GM03348 (cell line): ENCODE results near the gene TTC36.
"Not testable (repeated sequence)": the region's sequence is repeated elsewhere in the genome, so short reads cannot be mapped to it uniquely, and the experiment has no call there.

Source experiments
- DNase-seq: peaks from one replicate; pipeline ENCODE4 v3.0.0; 2012; ENCODE audit warnings: low spot score

The TTC36 gene, protein sequence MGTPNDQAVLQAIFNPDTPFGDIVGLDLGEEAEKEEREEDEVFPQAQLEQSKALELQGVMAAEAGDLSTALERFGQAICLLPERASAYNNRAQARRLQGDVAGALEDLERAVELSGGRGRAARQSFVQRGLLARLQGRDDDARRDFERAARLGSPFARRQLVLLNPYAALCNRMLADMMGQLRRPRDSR

DNA sequence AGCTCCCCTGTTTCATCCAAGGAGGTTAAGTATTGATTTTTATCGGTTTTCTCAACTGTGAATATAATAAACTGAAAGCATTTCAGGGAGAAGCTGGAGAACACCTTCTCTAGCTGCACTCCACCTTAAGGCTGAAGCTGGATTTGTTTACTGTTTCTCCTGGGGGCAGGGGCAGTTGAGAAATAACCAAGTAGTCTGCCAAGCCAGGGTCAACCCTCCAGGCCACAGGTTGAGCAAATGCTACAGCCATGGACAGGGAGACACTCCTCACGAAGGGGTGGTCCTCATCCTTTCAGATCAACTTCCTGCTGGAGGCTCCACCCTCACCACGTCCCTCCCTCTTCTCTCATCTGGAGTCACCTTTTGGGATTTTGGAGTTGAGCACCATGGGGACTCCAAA lies at the start of gene TTC36:
TSS of gene TTC36 (plus strand) at position 366 of the 400 bp plus-strand sequence. CDS start at position 387, 21 bp downstream.
- no peak for DNase-seq

DNA sequence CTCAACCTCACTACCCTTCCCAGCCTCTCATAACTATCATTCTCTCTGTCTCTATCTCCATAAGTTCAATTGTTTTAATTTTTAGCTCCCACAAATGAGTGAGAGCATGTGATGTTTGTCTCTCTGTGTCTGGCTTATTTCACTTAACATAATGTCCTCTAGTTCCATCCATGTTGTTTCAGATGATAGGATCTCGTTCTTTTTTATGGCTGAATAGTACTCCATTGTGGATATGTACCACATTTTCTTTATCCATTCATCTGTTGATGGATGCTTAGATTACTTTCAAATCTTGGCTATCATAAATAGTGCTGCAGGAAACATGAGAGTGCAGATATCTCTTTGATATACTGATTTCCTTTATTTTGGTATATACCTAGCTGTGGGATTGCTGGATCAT lies 46.0 kb upstream of the TTC36 start:
- not testable (repeated sequence) for DNase-seq

DNA sequence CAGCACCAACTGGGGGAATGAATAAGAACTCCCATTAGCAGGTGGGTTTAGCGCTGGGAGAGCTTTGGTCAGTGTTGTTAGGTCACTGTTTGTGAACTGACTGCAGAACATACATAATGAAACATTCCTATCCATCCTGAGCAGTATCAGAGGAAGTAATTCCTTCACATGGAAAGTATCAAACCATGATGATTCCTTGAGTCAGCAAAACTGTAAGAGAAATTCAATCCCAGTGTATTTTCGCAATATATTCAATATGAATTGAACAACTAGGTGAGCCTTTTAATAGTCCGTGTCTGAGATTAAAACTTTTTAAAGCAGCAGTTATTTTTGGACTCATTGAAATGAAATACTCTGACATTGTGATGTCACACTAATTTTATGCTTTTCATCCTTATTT lies 42.9 kb upstream of the TTC36 start:
- DNase-seq: no peak

DNA sequence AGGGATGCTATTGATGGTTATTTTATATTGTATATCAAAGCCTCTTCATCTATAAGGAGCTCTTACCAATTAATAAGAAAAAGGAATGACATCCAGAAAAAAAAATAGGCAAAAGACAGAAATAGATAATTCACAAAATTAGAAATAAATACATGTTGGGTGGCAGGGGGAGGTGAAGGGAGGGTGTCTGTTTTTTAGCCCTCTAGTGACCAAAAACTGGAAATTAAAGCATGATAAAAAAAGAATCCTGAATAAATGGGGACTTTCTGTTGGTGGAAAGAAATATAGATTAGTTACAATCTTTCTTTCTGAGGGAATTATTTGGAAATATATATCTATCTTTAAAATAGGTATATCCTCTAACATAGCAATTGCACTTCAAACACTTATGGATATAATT lies 42.0 kb upstream of the TTC36 start:
- DNase-seq: no peak

DNA sequence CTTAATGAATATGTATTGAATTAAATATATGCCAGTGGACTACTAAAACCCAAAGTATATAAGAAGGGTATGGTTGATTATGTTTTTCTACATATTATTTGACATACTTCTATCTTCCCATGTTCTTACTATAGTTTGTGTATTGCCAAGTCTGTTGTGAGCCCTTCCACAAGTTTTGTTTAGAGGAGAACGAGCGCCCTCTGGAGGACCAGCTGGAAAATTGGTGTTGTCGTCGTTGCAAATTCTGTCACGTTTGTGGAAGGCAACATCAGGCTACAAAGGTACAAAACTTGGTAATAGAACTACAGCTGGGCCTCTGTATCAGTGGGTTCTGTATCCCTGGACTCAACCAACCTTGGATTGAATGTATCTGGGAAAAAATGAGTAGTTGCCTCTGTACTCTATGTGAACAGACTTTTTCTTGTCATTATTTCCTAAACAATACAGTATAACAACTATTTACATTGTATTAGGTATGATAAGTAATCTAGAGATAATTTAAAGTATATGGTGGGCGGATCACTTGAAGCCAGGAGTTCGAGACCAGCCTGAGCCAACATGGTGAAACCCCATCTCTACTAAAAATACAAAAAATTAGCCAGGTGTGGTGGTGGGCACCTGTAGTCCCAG lies 38.7 kb upstream of the TTC36 start:
- peak; percentile 84 for DNase-seq

DNA sequence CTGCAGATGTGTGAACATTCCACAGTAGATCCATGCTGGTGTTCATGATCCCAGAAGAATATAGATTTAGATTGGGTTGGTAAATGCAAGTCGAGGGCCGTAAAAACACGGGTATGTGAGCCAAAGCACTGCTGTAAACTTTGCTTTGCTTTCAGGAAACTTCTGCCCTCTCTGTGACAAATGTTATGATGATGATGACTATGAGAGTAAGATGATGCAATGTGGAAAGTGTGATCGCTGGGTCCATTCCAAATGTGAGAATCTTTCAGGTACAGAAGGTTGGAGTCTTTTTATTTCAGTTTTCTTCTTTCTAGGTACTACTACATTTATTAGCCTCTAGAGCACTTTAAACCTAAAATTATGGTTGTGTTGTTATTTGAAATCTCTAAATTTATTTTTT lies 36.2 kb upstream of the TTC36 start:
- DNase-seq: no peak

DNA sequence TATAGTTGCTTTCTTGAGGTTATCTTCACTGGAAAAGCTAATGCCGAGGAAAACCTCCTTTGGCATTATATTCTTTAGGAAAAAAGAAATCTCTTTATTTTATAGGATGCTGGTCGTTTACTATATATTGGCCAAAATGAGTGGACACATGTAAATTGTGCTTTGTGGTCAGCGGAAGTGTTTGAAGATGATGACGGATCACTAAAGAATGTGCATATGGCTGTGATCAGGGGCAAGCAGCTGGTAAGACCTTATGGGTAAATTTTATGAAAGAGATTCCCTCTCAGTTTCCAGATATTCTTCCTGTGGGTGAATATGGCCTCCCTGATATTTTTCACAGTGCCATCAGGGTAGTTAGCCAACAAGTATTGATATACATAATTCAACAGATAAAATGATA lies 29.4 kb upstream of the TTC36 start:
- no peak for DNase-seq

DNA sequence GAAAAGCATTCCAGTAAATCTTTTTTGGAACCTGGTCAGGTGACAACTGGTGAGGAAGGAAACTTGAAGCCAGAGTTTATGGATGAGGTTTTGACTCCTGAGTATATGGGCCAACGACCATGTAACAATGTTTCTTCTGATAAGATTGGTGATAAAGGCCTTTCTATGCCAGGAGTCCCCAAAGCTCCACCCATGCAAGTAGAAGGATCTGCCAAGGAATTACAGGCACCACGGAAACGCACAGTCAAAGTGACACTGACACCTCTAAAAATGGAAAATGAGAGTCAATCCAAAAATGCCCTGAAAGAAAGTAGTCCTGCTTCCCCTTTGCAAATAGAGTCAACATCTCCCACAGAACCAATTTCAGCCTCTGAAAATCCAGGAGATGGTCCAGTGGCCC lies 24.1 kb upstream of the TTC36 start:
- DNase-seq: no peak

DNA sequence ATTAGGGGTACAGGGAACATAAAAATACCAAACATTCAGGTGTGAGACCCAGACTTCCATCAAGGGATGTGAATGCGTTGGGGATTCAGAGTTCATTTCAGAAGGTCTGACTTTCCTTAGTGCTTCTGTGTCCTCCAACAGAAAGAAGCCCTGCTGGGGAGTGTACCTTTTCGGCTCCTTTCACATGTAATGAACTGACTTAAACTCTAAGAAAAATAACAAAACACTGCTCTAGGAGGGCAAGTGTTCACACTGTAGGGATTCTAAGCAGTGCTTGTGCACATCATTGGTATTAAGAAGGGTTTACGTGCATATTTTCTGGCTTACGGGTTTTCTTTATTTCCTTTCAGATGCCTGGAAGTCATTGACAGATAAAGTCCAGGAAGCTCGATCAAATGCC lies 15.7 kb upstream of the TTC36 start:
- DNase-seq: no peak

DNA sequence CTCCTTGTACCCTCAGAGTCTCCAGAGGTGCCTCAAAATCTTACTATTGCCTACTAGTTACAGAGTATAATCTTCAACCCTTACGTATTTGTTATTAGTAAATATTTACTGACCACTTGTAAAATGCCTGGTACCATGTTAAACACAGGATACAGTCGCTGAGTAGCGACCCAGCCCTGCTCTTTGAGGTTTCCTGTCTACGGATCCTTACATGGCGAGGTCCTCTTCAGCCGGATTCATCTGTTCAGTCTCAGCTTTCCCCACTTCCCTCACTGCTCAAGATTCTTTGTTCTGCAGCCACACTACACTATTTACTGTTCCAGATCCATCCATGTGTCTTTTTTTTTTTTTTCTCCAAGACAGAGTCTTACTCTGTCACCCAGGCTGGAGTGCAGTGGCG lies 13.2 kb upstream of the TTC36 start:
- DNase-seq: no peak

DNA sequence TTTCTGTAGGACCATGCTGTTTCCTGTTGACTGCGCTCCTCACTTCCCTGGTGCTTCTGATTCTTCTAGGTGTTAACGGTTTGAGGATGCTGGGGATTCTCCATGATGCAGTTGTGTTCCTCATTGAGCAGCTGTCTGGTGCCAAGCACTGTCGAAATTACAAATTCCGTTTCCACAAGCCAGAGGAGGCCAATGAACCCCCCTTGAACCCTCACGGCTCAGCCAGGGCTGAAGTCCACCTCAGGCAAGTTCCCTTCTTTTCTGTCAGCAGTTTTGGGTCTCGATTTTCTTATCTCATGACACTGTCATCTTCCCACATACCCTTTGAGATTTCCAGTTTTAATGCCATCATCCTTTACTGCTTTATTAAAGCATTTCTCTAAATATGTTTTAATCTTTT lies 7.7 kb upstream of the TTC36 start:
- DNase-seq: no peak

DNA sequence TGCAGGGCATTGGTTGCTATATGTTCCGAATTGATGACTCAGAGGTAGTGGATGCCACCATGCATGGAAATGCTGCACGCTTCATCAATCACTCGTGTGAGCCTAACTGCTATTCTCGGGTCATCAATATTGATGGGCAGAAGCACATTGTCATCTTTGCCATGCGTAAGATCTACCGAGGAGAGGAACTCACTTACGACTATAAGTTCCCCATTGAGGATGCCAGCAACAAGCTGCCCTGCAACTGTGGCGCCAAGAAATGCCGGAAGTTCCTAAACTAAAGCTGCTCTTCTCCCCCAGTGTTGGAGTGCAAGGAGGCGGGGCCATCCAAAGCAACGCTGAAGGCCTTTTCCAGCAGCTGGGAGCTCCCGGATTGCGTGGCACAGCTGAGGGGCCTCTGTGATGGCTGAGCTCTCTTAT lies 5.4 kb upstream of the TTC36 start:
- DNase-seq: no peak

DNA sequence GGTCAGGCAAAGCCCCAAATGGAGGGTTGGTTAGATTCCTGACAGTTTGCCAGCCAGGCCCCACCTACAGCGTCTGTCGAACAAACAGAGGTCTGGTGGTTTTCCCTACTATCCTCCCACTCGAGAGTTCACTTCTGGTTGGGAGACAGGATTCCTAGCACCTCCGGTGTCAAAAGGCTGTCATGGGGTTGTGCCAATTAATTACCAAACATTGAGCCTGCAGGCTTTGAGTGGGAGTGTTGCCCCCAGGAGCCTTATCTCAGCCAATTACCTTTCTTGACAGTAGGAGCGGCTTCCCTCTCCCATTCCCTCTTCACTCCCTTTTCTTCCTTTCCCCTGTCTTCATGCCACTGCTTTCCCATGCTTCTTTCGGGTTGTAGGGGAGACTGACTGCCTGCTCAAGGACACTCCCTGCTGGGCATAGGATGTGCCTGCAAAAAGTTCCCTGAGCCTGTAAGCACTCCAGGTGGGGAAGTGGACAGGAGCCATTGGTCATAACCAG lies 4.7 kb upstream of the TTC36 start:
- peak; percentile 66 for DNase-seq

DNA sequence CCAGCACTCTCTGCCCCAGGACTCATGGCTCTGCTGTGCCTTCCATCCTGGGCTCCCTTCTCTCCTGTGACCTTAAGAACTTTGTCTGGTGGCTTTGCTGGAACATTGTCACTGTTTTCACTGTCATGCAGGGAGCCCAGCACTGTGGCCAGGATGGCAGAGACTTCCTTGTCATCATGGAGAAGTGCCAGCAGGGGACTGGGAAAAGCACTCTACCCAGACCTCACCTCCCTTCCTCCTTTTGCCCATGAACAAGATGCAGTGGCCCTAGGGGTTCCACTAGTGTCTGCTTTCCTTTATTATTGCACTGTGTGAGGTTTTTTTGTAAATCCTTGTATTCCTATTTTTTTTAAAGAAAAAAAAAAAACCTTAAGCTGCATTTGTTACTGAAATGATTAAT lies 2.9 kb upstream of the TTC36 start:
- no peak for DNase-seq

DNA sequence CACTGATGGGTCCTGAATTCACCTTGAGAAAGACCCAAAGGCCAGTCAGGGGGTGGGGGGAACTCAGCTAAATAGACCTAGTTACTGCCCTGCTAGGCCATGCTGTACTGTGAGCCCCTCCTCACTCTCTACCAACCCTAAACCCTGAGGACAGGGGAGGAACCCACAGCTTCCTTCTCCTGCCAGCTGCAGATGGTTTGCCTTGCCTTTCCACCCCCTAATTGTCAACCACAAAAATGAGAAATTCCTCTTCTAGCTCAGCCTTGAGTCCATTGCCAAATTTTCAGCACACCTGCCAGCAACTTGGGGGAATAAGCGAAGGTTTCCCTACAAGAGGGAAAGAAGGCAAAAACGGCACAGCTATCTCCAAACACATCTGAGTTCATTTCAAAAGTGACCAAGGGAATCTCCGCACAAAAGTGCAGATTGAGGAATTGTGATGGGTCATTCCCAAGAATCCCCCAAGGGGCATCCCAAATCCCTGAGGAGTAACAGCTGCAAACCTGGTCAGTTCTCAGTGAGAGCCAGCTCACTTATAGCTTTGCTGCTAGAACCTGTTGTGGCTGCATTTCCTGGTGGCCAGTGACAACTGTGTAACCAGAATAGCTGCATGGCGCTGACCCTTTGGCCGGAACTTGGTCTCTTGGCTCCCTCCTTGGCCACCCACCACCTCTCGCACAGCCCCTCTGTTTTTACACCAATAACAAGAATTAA lies 2.4 kb upstream of the TTC36 start:
- peak; percentile 31 for DNase-seq

DNA sequence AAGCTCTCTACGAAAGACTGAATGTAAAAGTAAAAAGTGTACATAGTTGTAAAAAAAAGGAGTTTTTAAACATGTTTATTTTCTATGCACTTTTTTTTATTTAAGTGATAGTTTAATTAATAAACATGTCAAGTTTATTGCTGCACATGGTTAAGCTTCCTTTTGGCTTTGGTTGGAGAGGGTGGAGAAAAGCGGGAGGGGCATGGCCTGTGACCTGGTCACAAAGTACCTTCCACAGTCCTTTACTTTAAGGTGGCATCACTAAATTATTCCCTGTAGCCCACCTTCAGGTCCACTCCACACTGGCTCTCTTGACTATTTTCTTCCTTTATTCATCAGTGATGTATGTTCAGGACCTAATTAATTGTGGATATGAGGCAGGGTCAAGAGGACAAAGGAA lies 586 bp upstream of the TTC36 start:
- no peak for DNase-seq

DNA sequence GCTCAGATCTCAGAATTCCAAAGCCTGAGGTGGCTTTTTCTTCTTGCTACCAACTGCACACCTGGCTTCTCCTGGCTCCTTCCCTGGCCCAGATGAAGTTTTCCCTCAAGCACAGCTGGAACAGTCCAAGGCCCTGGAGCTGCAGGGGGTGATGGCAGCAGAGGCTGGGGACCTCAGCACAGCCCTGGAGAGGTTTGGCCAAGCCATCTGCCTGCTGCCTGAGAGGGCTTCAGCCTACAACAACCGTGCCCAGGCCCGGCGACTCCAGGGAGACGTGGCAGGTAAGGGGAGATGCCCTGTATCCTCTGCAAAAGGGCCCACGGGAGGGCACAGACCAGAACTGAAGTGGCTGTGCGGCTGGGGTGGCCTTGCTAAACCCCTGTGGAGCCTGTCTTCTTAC lies 1.2 kb downstream of the TTC36 start:
- DNase-seq: no peak

DNA sequence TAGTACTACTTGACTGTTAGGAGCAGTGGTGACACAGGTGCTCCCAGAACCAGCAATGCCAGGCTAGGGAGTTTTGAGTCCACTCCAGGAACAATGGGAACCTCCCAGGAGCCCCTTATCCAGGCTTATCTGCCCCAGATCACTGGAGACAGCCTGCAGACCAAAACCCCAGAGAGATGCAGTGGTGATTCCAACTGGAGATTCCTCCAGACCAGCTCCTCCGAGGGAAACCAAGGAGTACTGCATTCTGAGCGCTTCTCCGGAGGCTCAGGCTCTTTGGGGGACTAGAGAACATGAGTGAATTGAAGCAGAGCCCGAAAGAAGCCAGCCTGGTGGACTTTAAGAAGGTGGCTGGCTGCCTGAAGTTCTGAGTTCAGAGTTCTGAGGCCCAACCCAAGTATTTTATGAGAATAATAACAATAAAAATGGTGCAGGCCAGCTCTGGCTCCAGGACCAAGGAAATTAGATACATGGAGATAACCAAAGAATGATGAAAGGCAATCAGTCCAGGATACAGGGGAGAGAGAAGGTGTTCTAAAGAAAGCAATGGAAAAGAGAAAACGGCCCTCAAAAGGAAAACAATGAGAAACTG lies 2.4 kb downstream of the TTC36 start:
- DNase-seq: no peak

DNA sequence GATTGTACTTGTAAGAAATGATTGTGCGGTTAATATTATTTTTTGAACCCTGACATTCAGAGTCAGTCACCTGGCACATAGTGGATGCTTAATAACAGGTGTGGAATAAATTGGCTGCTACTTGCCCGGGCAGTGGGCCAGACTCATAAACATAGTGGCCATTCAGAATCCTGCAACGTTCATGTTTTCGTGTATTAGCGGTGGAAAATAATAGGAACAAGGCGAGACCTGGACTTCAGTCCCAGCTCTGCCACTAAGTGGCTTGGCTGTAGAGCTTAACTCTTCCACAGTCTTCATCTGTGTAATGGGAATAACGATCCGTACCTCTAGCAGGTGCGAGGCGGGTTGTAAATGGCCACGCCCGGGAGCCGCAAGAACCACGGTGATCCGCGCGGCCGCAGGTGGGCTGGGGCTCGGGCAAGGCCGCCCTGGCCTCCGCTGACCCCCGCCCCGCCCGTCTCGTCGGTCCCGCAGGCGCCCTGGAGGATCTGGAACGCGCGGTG lies 3.0 kb downstream of the TTC36 start:
- no peak for DNase-seq

DNA sequence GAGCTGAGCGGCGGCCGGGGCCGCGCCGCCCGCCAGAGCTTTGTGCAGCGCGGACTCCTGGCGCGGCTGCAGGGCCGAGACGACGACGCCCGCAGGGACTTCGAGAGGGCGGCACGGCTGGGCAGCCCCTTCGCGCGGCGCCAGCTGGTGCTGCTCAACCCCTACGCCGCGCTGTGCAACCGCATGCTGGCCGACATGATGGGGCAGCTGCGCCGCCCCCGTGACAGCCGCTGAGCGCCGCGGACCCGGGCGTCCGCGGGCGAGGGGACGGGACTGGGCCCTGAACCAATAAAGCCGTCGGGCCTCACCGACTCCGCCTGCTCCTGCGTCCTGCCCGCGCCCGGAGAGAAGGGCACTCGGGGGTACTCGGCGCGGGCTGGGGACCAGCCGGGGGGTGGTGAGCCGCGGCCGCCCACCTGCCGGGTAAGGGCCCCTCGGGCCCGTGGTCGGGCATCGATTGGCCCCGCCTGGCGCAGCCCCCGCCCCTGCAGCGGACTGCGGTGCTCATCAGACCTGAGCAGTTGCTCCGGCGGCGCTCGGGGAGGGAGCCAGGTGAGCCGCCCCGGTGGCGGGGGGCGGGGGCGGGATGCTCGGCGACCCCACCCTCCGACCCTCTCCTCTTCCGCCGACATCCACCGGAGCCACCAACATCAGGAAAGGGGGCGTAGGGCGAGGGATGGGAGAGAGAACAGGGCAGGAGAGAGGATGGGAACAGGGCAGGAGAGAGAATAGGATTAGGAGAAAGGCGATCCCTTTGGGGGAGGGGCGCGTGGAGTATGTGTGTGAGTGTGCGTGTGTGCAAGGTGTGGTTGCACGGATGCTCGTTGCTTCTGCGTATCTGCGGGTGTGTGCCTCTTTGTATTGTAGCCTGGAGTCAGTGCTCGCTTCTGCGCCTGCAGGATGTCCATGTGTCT lies 3.7 kb downstream of the TTC36 start, which contains the start of gene TMEM25:
TSS of gene TMEM25 (plus strand) at position 510 of the 914 bp plus-strand sequence. CDS start 610 bp downstream, outside the sequence.
- peak; percentile 80 for DNase-seq

DNA sequence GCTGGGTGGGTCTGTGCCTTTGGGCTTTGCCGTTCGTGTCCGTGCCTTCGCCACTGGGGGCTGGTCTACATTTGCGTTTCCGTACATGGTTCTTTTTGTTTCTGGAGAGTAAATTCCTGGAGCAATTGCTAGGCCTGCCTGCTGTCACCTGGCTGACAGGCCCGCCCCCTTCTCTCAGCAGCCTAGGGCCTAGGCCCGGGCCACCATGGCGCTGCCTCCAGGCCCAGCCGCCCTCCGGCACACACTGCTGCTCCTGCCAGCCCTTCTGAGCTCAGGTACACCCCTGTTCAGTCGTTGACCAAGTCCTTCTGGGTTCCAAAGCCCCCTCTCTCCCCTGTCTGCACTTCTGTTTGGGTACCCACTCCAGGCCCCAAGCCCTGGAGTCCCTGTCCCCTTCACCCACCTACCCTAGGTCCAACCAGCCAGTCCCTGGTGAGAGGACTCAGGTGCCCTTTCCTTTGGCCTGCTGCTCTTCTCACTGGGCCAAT lies 4.4 kb downstream of the TTC36 start:
- no peak for DNase-seq
